CD4-positive, alpha-beta T cell treated with Interleukin-15 for 4 hours (primary cell): ENCODE data around the gene DISC1.
"Not testable (repeated sequence)": the region's sequence is repeated elsewhere in the genome, so short reads cannot be mapped to it uniquely, and the experiment has no call there.

Experiments
- DNase-seq: peaks from one replicate; pipeline ENCODE4 v3.0.0-alpha.2; 2020; ENCODE audit warnings: low spot score

Gene DISC1

GRCh38 chr1:231774719-231775335 is 148.2 kb downstream of the DISC1 start:
- no peak for DNase-seq

- DNase-seq: no peak
These were observed 149.6 kb downstream of the DISC1 start for GRCh38 chr1:231776010-231776756.

GRCh38 chr1:231776757-231777062 is 150.1 kb downstream of the DISC1 start:
- no peak for DNase-seq

GRCh38 chr1:231778009-231778719 is 151.6 kb downstream of the DISC1 start:
- DNase-seq: no peak

- no peak for DNase-seq
These were observed 152.5 kb downstream of the DISC1 start for GRCh38 chr1:231779081-231779480.

- DNase-seq: no peak
These were observed 155.3 kb downstream of the DISC1 start for GRCh38 chr1:231781892-231782291.

- DNase-seq: not testable (repeated sequence)
These were observed 158.5 kb downstream of the DISC1 start for GRCh38 chr1:231785073-231785472.

GRCh38 chr1:231786126-231786525 is 159.5 kb downstream of the DISC1 start:
- no peak for DNase-seq

- no peak for DNase-seq
These were observed 166.0 kb downstream of the DISC1 start for GRCh38 chr1:231792634-231793033.

- no peak for DNase-seq
These were observed 167.3 kb downstream of the DISC1 start for GRCh38 chr1:231793893-231794292.

GRCh38 chr1:231796141-231796540 is 169.6 kb downstream of the DISC1 start:
- DNase-seq: no peak

- DNase-seq: no peak
These were observed 172.9 kb downstream of the DISC1 start for GRCh38 chr1:231799363-231799986.

- DNase-seq: no peak
These were observed 173.5 kb downstream of the DISC1 start for GRCh38 chr1:231800108-231800507.

- no peak for DNase-seq
These were observed 174.5 kb downstream of the DISC1 start for GRCh38 chr1:231801042-231801585.

GRCh38 chr1:231803353-231803752 is 176.8 kb downstream of the DISC1 start:
- DNase-seq: no peak

- DNase-seq: peak; percentile 15
These were observed 180.3 kb downstream of the DISC1 start for GRCh38 chr1:231806623-231807495.

- no peak for DNase-seq
These were observed 181.0 kb downstream of the DISC1 start for GRCh38 chr1:231807541-231807940.

GRCh38 chr1:231808116-231808515 is 181.5 kb downstream of the DISC1 start:
- DNase-seq: no peak

GRCh38 chr1:231808990-231809389 is 182.4 kb downstream of the DISC1 start:
- DNase-seq: no peak

GRCh38 chr1:231810415-231810814 is 183.8 kb downstream of the DISC1 start:
- no peak for DNase-seq

GRCh38 chr1:231814021-231814420 is 187.4 kb downstream of the DISC1 start:
- no peak for DNase-seq

GRCh38 chr1:231814521-231814920 is 187.9 kb downstream of the DISC1 start:
- no peak for DNase-seq
